H9 (cell line): ENCODE data around the gene SLC12A5. TPM values are rescaled to one million over a fixed set of nuclear protein-coding genes. Genes with fewer than 3 reads are reported as not detected.

ENCODE experiments used
- DNase-seq: peaks from one replicate; pipeline ENCODE4 v3.0.0-alpha.2; 2017
- H2AFZ ChIP-seq: one replicate; pipeline ENCODE4 v1.6.1; 2013; ENCODE audit warnings: mild to moderate bottlenecking, low read length, control low read depth, moderate library complexity
- H2AK5ac ChIP-seq: 2 replicates; pipeline ENCODE4 v1.6.1; 2013; ENCODE audit warnings: low read length, control low read depth, mixed read lengths; ENCODE audit not compliant: insufficient read length
- H2BK120ac ChIP-seq: one replicate; pipeline ENCODE4 v1.6.1; 2013; ENCODE audit warnings: low read depth, mild to moderate bottlenecking, low read length, control low read depth, inconsistent platforms; ENCODE audit not compliant: poor library complexity, severe bottlenecking
- H2BK12ac ChIP-seq: 2 replicates; pipeline ENCODE4 v1.6.1; 2013; ENCODE audit warnings: low read length, control low read depth, mixed read lengths, low read depth; ENCODE audit not compliant: insufficient read length
- H2BK15ac ChIP-seq: 2 replicates; pipeline ENCODE4 v1.6.1; 2013; ENCODE audit warnings: low read depth, low read length, control low read depth
- H2BK20ac ChIP-seq: one replicate; pipeline ENCODE4 v1.6.1; 2013; ENCODE audit warnings: low read depth, mild to moderate bottlenecking, low read length, control low read depth, inconsistent platforms; ENCODE audit not compliant: poor library complexity, severe bottlenecking
- H2BK5ac ChIP-seq: 2 replicates; pipeline ENCODE4 v1.6.1; 2013; ENCODE audit warnings: low read length, control low read depth, mixed read lengths; ENCODE audit not compliant: insufficient read length
- H3K14ac ChIP-seq: 2 replicates; pipeline ENCODE4 v1.6.1; 2013; ENCODE audit warnings: low read length, control low read depth; ENCODE audit not compliant: insufficient read depth
- H3K18ac ChIP-seq: 2 replicates; pipeline ENCODE4 v1.6.1; 2013; ENCODE audit warnings: low read depth, mild to moderate bottlenecking, mixed read lengths, low read length, control low read depth; ENCODE audit not compliant: insufficient read length
- H3K23ac ChIP-seq: 2 replicates; pipeline ENCODE4 v1.6.1; 2013; ENCODE audit warnings: low read length, control low read depth, mixed read lengths, low read depth; ENCODE audit not compliant: insufficient read length
- H3K23me2 ChIP-seq: 2 replicates; pipeline ENCODE4 v1.6.1; 2013; ENCODE audit warnings: low read depth, mild to moderate bottlenecking, mixed read lengths, low read length, control low read depth; ENCODE audit not compliant: insufficient read length, poor library complexity, severe bottlenecking
- H3K27ac ChIP-seq: 2 replicates; pipeline ENCODE4 v1.5.1; 2013; ENCODE audit warnings: low read length, control low read depth, mixed read lengths, low read depth; ENCODE audit not compliant: insufficient read length
- H3K27me3 ChIP-seq: 2 replicates; pipeline ENCODE4 v1.6.1; 2013; ENCODE audit warnings: low read length, control low read depth, inconsistent platforms; ENCODE audit not compliant: insufficient read depth
- H3K4ac ChIP-seq: 2 replicates; pipeline ENCODE4 v1.6.1; 2013; ENCODE audit warnings: low read depth, mild to moderate bottlenecking, control low read depth, inconsistent platforms, low read length, moderate library complexity
- H3K4me1 ChIP-seq: 2 replicates; pipeline ENCODE4 v1.6.1; 2013; ENCODE audit warnings: low read length, control low read depth, inconsistent platforms; ENCODE audit not compliant: insufficient read depth
- H3K4me2 ChIP-seq: 2 replicates; pipeline ENCODE4 v1.6.1; 2013; ENCODE audit warnings: low read length, control low read depth, mixed read lengths; ENCODE audit not compliant: insufficient read length, insufficient read depth
- H3K56ac ChIP-seq: 2 replicates; pipeline ENCODE4 v1.6.1; 2013; ENCODE audit warnings: low read depth, mild to moderate bottlenecking, mixed read lengths, low read length, control low read depth; ENCODE audit not compliant: insufficient read length
- H3K79me1 ChIP-seq: 2 replicates; pipeline ENCODE4 v1.6.1; 2013; ENCODE audit warnings: low read depth, mild to moderate bottlenecking, moderate library complexity, low read length, control low read depth, inconsistent platforms; ENCODE audit not compliant: insufficient read depth, poor library complexity, severe bottlenecking
- H3K79me2 ChIP-seq: 2 replicates; pipeline ENCODE4 v1.6.1; 2013; ENCODE audit warnings: low read length, control low read depth, inconsistent platforms; ENCODE audit not compliant: insufficient read depth
- H3K9ac ChIP-seq: 2 replicates; pipeline ENCODE4 v1.6.1; 2013; ENCODE audit warnings: low read length, control low read depth, mixed read lengths; ENCODE audit not compliant: insufficient read length; ENCODE audit errors: extremely low read depth
- H3K9me3 ChIP-seq: one replicate; pipeline ENCODE4 v1.6.1; 2013; ENCODE audit warnings: low read depth, low read length, inconsistent platforms; ENCODE audit not compliant: control insufficient read depth
- H3T11ph ChIP-seq: one replicate; pipeline ENCODE4 v1.6.1; 2013; ENCODE audit warnings: mild to moderate bottlenecking, low read length, control low read depth, inconsistent platforms
- H4K20me1 ChIP-seq: one replicate; pipeline ENCODE4 v1.6.1; 2013; ENCODE audit not compliant: control insufficient read depth, insufficient read length, insufficient read depth
- H4K5ac ChIP-seq: 2 replicates; pipeline ENCODE4 v1.6.1; 2013; ENCODE audit warnings: low read depth, mild to moderate bottlenecking, mixed read lengths, low read length, control low read depth; ENCODE audit not compliant: insufficient read length
- H4K8ac ChIP-seq: replicated peaks from 2 replicates; pipeline ENCODE4 v1.6.1; 2013; ENCODE audit warnings: low read length, control low read depth, mixed read lengths, low read depth; ENCODE audit not compliant: insufficient read length
- H4K91ac ChIP-seq: 2 replicates; pipeline ENCODE4 v1.6.1; 2013; ENCODE audit warnings: low read depth, mild to moderate bottlenecking, moderate library complexity, mixed read lengths, low read length, control low read depth; ENCODE audit not compliant: insufficient read length
- H3K27ac Mint-ChIP-seq, 3 experiments: 2 replicates in 2 of 3; 3 replicates in 1 of 3; pipeline ENCODE4 v1.8.0; 2020 to 2021; ENCODE audit warnings: mixed read lengths in 3 of 3, mild to moderate bottlenecking in 1 of 3, moderate library complexity in 1 of 3
- H3K27me3 Mint-ChIP-seq: 2 replicates; pipeline ENCODE4 v1.8.0; 2021; ENCODE audit warnings: low read depth, mild to moderate bottlenecking, moderate library complexity, mixed read lengths
- H3K36me3 Mint-ChIP-seq, 3 experiments: 2 replicates in 2 of 3; 3 replicates in 1 of 3; pipeline ENCODE4 v1.8.0; 2020 to 2021; ENCODE audit warnings: low read depth in 3 of 3, mixed read lengths in 3 of 3; ENCODE audit not compliant: insufficient read depth in 1 of 3
- H3K4me1 Mint-ChIP-seq, 2 experiments: 2 replicates each; pipeline ENCODE4 v1.8.0; 2020; ENCODE audit warnings: mixed read lengths in 2 of 2
- H3K4me3 Mint-ChIP-seq, 2 experiments: 2 replicates in 1 of 2; 3 replicates in 1 of 2; pipeline ENCODE4 v1.8.0; 2020 to 2021; ENCODE audit warnings: mild to moderate bottlenecking in 2 of 2, mixed read lengths in 2 of 2, moderate library complexity in 1 of 2
- H3K9me3 Mint-ChIP-seq, 2 experiments: 2 replicates in 1 of 2; 3 replicates in 1 of 2; pipeline ENCODE4 v1.8.0; 2020; ENCODE audit warnings: mild to moderate bottlenecking in 2 of 2, mixed read lengths in 2 of 2, moderate library complexity in 1 of 2
- CTCF ChIP-seq: fragments of 200-600 bp; sonication (generic); conservative IDR thresholded peaks from 3 replicates; pipeline ENCODE4 v1.8.0; 2021; ENCODE audit warnings: antibody characterized with exemption, mild to moderate bottlenecking
- WGBS: extraction: QIAGEN DNeasy Blood & Tissue Kit; methylation state at CpG from one replicate; pipeline ENCODE4 v1.1.7; 2013; ENCODE audit warnings: missing lambda C conversion rate, low lambda C conversion rate, mixed read lengths; ENCODE audit not compliant: insufficient read length; ENCODE audit errors: extremely low coverage; 5-methylcytosine and 5-hydroxymethylcytosine counted together
- total RNA-seq: library from RNA; stranded (reverse); gene quantifications from 2 replicates; pipeline ENCODE4 v1.2.1, GENCODE V29; 2021

SLC12A5 gene
- total RNA-seq, 1 experiment from 2014 or later: 8.7 TPM

DNA sequence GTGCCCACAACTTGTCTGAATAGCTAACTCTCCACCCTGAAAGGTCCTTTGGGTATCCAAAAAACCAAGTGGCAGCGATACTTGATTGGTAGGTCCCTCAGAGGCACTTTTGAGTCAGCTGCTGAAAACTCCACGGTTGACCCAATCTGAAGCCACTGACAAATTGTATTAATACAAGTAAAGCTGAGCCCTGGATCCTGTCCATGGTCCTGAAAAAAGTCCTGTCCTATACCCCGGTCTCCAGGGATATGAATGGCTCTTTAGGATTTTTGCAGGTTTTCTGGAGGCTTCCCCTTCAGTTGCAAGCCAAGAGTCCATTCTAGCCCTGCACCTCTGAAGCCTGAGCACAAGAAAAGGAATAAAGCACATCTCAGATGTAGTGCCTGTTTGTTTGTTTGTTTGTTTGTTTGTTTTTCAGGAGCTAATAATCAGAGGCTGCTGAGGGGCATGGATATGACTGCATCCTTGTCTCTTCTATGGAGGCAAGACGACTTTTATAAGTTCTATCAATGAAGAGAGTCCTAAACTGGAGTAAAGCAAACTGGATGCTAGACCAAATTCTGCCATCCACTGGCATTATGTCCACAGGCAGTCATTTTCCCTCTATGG is 1.7 kb upstream of the SLC12A5 start:
- no peak overlapping the region for H3K18ac ChIP-seq
- H3K9me3 ChIP-seq: no peaks in the 10 kb centered on the region
- H3K56ac ChIP-seq: no peak overlapping the region
- H3K23ac ChIP-seq: no peak overlapping the region
- DNase-seq: no peak
- no peak overlapping the region for H2BK120ac ChIP-seq
- WGBS: no CpG with 5 or more reads among the region's 4 CpGs
- no peak overlapping the region for H3T11ph ChIP-seq
- no peak overlapping the region for H3K4me2 ChIP-seq
- no peak overlapping the region for H4K8ac ChIP-seq
- Mint-ChIP-seq H3K4me3 (no peak overlapping the region), H3K27ac (no peak overlapping the region), H3K4me1 (peaks cover 5 to 28% of the 10 kb centered on the region in 2 experiments), H3K9me3 (peaks cover 0 to 3% of the 10 kb centered on the region in 2 experiments; a peak in 2 of 5 replicates), H3K27me3 (peaks cover 93% of the 10 kb centered on the region), H3K36me3 (no peaks in the 10 kb centered on the region)
- H3K9ac ChIP-seq: no peak overlapping the region
- no peak overlapping the region for H2AK5ac ChIP-seq
- no peak overlapping the region for H2BK20ac ChIP-seq
- H3K79me1 ChIP-seq: no peaks in the 10 kb centered on the region
- H2BK12ac ChIP-seq: no peak overlapping the region
- H3K14ac ChIP-seq: no peak overlapping the region
- H4K20me1 ChIP-seq: no peaks in the 10 kb centered on the region
- no peak overlapping the region for H2AFZ ChIP-seq
- no peak overlapping the region for H4K91ac ChIP-seq
- H3K27ac ChIP-seq: no peak overlapping the region
- peaks cover 8% of the 10 kb centered on the region for H3K23me2 ChIP-seq
- H3K27me3 ChIP-seq: peaks cover 49% of the 10 kb centered on the region; the same call in 1 of the 2 replicates
- no peak for TF ChIP-seq CTCF
- H2BK15ac ChIP-seq: no peak overlapping the region
- no peaks in the 10 kb centered on the region for H3K79me2 ChIP-seq
- no peak overlapping the region for H4K5ac ChIP-seq
- H2BK5ac ChIP-seq: no peak overlapping the region
- H3K4me1 ChIP-seq: no peaks in the 10 kb centered on the region
- H3K4ac ChIP-seq: no peak overlapping the region
